ENCODE data around the gene NUDT5. TPM values are rescaled to one million over a fixed set of nuclear protein-coding genes. Genes with fewer than 3 reads are reported as not detected.
A peak's percentile ranks its signal among the peaks of the same experiment; 100 is the strongest.

The NUDT5 gene
- total RNA-seq, 1 experiment from 2014 or later: 160 TPM

- no peaks in the 10 kb centered on the region for H3K27me3 ChIP-seq (replicated peaks; ENCODE audit: control insufficient read depth, insufficient read depth, low read length)
- H3K4me1 ChIP-seq: no peaks in the 10 kb centered on the region
- ChIA-PET CTCF (interaction anchor here (0.6 to 1.3 kb wide), 2 partner anchors 19 to 158 kb away, joined by 3 read pairs; partner anchors contain the start of genes CDC123 and NUDT5), POLR2A (no interaction called here)
- peaks cover 91% of the 10 kb centered on the region for H3K36me3 Mint-ChIP-seq (ENCODE audit: insufficient read depth, unreplicated experiment)
- H3K9me3 Mint-ChIP-seq (ENCODE audit: unreplicated experiment): no peaks in the 10 kb centered on the region
- no peaks in the 10 kb centered on the region for H3K4me1 Mint-ChIP-seq (ENCODE audit: low read depth, unreplicated experiment)
- H3K9me3 ChIP-seq: no peaks in the 10 kb centered on the region
- H3K27me3 Mint-ChIP-seq (ENCODE audit: insufficient read depth, unreplicated experiment): no peaks in the 10 kb centered on the region
- BruUV-seq (replicated peaks): no TSS peak
- TF ChIP-seq CTCF (IDR thresholded peaks at IDR 0.05; ENCODE audit: insufficient read depth in 1 of 2, low read depth in 1 of 2, low read length in 1 of 2, severe bottlenecking in 1 of 2, unreplicated experiment in 1 of 2): peak; percentile 79 to 84
- DNase-seq: peak in 1 of 2 experiments; percentile 68
- H3K4me3 ChIP-seq (ENCODE audit: low read depth, low read length): no peak overlapping the region
- H3K36me3 ChIP-seq (ENCODE audit: control insufficient read depth, insufficient read depth, low read length): peaks cover 3% of the 10 kb centered on the region
- intact Hi-C loops (cut with micrococcal nuclease; ENCODE audit: unreplicated experiment): loop anchor here (5.0 kb wide), 1 partner anchor 498 kb away; no protein-coding TSS in a partner anchor
- H3K4me3 Mint-ChIP-seq (ENCODE audit: unreplicated experiment): no peak overlapping the region
- no peak overlapping the region for H3K27ac Mint-ChIP-seq (ENCODE audit: unreplicated experiment)
Measured at GRCh38 chr10:12214763-12215218, 19.1 kb upstream of the NUDT5 start.

- DNase-seq: no peak
- Mint-ChIP-seq H3K4me1 (ENCODE audit: low read depth, unreplicated experiment) (no peaks in the 10 kb centered on the region), H3K9me3 (ENCODE audit: unreplicated experiment) (no peaks in the 10 kb centered on the region), H3K27me3 (ENCODE audit: insufficient read depth, unreplicated experiment) (no peaks in the 10 kb centered on the region), H3K36me3 (ENCODE audit: insufficient read depth, unreplicated experiment) (peaks cover 87% of the 10 kb centered on the region), H3K27ac (ENCODE audit: unreplicated experiment) (no peak overlapping the region), H3K4me3 (ENCODE audit: unreplicated experiment) (no peak overlapping the region)
- Histone ChIP-seq H3K36me3 (ENCODE audit: control insufficient read depth, insufficient read depth, low read length) (peaks cover 3% of the 10 kb centered on the region), H3K27me3 (replicated peaks; ENCODE audit: control insufficient read depth, insufficient read depth, low read length) (no peaks in the 10 kb centered on the region), H3K9me3 (no peaks in the 10 kb centered on the region), H3K4me3 (ENCODE audit: low read depth, low read length) (no peak overlapping the region), H3K4me1 (no peaks in the 10 kb centered on the region)
- POLR2A ChIA-PET: no interaction called here
- intact Hi-C loops (cut with micrococcal nuclease; ENCODE audit: unreplicated experiment): loop anchor here (5.0 kb wide), 1 partner anchor 498 kb away; no protein-coding TSS in a partner anchor
- CTCF ChIA-PET: interaction anchor here (0.7 to 1.3 kb wide), 2 partner anchors 14 to 18 kb away, joined by 3 read pairs; partner anchors contain the start of genes CDC123 and NUDT5
- BruUV-seq (replicated peaks): no TSS peak
- TF ChIP-seq CTCF (IDR thresholded peaks at IDR 0.05; ENCODE audit: insufficient read depth in 1 of 2, low read depth in 1 of 2, low read length in 1 of 2, severe bottlenecking in 1 of 2, unreplicated experiment in 1 of 2): no peak
Measured at GRCh38 chr10:12214093-12214492, 18.4 kb upstream of the NUDT5 start.

- Mint-ChIP-seq H3K9me3 (ENCODE audit: unreplicated experiment) (no peaks in the 10 kb centered on the region), H3K4me1 (ENCODE audit: low read depth, unreplicated experiment) (no peaks in the 10 kb centered on the region), H3K36me3 (ENCODE audit: insufficient read depth, unreplicated experiment) (peaks cover 83% of the 10 kb centered on the region), H3K27ac (ENCODE audit: unreplicated experiment) (no peak overlapping the region), H3K27me3 (ENCODE audit: insufficient read depth, unreplicated experiment) (no peaks in the 10 kb centered on the region), H3K4me3 (ENCODE audit: unreplicated experiment) (no peak overlapping the region)
- Histone ChIP-seq H3K27me3 (replicated peaks; ENCODE audit: control insufficient read depth, insufficient read depth, low read length) (no peaks in the 10 kb centered on the region), H3K4me3 (ENCODE audit: low read depth, low read length) (no peak overlapping the region), H3K36me3 (ENCODE audit: control insufficient read depth, insufficient read depth, low read length) (peaks cover 1% of the 10 kb centered on the region), H3K9me3 (no peaks in the 10 kb centered on the region), H3K4me1 (no peaks in the 10 kb centered on the region)
- intact Hi-C loops (cut with micrococcal nuclease; ENCODE audit: unreplicated experiment): loop anchor here (5.0 kb wide), 1 partner anchor 499 kb away; no protein-coding TSS in a partner anchor
- BruUV-seq (replicated peaks): no TSS peak
- CTCF ChIA-PET: interaction anchor here (0.7 to 1.3 kb wide), 2 partner anchors 15 to 18 kb away, joined by 3 read pairs; partner anchors contain the start of genes CDC123 and NUDT5
- POLR2A ChIA-PET: no interaction called here
- no peak for TF ChIP-seq CTCF (IDR thresholded peaks at IDR 0.05; ENCODE audit: insufficient read depth in 1 of 2, low read depth in 1 of 2, low read length in 1 of 2, severe bottlenecking in 1 of 2, unreplicated experiment in 1 of 2)
- no peak for DNase-seq
Measured at GRCh38 chr10:12213621-12214020, 17.9 kb upstream of the NUDT5 start.

Measured in Caco-2 (cell line).